NCI-H1417 (cell line): Measurements from ENCODE around the gene STOML1.
A peak's percentile ranks its signal among the peaks of the same experiment; 100 is the strongest.

ENCODE experiments used
- DNase-seq, 3 experiments: peaks; one replicate each; lab custom pipeline; 2025; lab: John Stamatoyannopoulos, UW

STOML1 gene

DNA sequence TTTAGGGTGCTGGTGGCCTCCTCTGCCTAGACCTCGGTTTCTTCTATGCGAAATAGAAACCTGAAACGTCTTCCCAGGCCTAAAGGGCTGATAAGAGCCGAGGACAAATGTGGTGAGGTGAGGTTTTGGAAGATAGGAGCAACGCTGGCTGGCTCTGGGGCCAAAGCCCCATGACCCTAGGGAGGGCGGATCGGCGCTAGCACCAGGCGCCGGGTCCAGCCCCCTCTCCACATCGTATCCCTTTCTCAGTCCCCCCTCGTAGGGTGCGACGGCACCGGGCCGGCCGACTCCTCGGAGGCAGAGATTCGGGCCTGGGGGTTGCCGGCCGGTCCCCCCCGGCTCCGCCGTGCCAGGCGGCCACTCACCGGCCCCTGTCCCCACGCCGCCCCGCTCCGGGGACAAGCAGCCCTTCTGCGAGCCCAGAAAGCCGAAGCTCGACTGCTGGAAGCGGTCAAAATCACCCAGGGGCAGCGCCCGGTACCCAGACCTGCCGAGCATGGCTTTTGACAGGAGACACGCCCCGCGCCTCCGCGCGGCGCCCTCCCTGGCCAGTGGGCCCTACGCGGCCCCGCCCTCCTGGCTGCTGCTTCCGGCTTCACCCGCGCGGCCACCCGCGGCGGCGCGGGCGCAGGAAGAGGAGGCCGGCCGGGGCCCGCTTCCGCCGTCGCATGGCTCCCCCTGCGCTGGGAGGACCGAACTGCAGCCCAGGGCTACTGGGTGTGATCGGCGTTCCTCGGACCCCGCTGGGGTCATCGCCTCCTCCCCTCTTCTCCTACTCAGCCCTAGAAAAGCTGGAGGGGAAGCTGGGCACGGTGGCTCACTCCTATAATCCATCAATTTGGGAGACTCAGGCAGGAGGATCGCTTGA, at the start of gene STOML1:
TSS of gene STOML1 (minus strand) at position 570 of the 868 bp plus-strand sequence. CDS start at position 498, 72 bp downstream.
- peak; percentile 96 to 97 (median 97) for DNase-seq

- DNase-seq, result no peak
These were observed 49.2 kb upstream of the STOML1 start for GRCh38 chr15:74041311-74041756.

DNA sequence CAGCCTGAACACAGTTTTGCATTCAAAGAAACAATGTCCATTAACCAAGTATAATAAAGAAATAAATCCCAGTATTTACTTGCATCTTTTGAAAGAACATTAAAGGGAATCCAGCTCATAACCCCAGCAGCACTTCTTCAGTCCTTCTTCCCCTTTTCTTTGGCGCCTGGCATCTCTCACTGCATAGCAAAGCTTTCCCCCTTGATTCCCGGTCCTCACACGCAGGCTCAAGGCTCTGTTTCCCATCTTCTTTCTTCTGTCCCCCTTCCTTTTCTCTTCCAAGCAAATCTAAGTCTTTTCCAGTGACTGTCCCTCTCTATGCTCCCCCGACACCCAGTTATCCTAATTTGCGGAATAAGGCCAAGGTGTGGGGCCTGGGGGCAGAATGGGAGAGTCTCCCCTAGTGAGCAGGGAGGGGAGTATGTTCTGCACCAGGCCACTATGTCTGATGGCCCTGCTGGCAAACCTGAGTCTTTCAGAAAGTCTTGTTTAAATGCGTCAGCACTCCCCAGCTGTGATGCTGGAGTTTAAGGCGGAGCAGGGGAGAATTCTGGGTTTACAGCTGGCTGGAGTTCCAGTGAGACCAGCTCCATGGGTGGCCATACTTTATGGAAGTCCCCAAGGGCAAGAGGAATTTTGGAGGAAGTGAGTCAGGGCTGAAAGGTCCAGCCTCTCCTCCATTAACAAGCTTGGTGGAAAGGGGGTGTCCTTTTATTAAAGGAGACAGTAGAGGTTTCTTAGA, 48.2 kb upstream of the STOML1 start:
- DNase-seq, result no peak

GRCh38 chr15:74039656-74040010, 47.5 kb upstream of the STOML1 start:
- DNase-seq, result no peak

- peak in 1 of 3 experiments; percentile 41 for DNase-seq
These were observed 46.9 kb upstream of the STOML1 start for GRCh38 chr15:74038707-74039655.

- peak in 1 of 3 experiments; percentile 53 for DNase-seq
These were observed 45.3 kb upstream of the STOML1 start for GRCh38 chr15:74037171-74038117.

DNA sequence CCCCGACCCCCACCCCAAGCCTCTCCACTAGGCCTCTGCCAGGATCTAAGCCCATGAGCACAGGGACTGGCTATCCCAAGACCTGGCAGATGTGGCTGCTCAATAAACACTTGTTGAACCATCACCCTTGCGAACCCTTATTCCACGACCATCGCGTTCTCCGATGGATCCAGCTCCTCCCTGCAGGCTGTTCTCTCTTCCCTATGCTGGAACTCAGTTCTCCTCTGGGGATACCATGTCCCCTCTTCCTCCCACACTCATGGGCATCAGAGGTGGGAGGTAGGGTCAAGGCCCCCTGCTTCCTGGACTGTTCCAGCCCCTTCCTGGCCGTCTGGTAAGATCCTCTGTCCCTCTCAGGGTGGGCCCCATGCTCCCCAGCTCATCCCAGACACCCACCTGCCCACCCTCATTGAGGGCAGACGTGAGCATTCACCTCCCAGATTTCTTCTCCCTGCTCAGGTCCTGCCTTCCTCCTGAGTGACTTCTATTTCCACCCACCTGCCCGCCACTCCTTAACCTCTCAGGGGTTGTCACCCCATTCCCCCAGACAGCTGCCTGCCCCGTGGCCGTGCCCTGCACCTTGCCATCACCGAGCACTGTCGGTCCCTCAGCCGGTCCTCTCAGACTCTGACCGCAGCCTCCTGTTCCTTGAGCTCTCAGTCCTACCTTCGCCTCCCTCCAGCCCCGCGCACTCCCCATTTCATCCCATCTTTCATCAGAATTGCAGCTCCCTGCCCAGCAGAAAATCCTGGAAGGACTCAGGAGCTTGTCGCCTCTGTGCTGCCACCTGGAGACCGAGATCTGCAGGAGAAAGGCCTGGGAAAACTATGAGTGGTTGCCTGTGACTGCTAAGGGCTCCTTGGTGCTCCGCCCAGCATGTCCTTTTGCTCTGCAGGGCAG, 44.4 kb upstream of the STOML1 start:
- peak; percentile 18 to 85 (median 61) for DNase-seq

GRCh38 chr15:74035121-74036017, 43.3 kb upstream of the STOML1 start:
- peak in 1 of 3 experiments; percentile 65 for DNase-seq

DNA sequence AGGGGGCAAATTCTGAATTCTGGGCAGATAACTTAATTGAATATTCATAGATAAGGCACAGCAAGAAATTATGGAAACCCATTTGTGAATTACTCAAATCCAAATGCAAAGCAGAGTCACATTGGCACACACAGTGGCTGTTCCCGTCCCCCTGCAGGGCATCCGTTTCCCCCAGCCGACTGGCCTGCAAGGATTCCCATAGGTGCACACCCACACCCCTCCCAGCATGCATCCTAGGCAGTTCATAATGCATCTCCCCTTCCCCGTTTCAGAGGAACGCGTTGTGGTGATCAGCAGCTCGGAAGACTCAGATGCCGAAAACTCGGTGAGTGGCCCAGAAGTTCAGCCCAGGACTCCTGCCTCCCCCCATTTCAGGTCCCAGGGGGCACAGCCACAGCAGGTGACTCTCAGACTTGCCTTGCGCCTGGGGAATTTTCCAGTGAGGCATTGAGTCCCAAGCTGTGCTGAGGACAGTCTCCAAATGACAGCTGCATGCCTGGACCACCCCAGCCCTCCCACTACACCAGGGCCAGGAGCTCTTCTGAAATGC, 42.2 kb upstream of the STOML1 start:
- DNase-seq, result no peak

DNA sequence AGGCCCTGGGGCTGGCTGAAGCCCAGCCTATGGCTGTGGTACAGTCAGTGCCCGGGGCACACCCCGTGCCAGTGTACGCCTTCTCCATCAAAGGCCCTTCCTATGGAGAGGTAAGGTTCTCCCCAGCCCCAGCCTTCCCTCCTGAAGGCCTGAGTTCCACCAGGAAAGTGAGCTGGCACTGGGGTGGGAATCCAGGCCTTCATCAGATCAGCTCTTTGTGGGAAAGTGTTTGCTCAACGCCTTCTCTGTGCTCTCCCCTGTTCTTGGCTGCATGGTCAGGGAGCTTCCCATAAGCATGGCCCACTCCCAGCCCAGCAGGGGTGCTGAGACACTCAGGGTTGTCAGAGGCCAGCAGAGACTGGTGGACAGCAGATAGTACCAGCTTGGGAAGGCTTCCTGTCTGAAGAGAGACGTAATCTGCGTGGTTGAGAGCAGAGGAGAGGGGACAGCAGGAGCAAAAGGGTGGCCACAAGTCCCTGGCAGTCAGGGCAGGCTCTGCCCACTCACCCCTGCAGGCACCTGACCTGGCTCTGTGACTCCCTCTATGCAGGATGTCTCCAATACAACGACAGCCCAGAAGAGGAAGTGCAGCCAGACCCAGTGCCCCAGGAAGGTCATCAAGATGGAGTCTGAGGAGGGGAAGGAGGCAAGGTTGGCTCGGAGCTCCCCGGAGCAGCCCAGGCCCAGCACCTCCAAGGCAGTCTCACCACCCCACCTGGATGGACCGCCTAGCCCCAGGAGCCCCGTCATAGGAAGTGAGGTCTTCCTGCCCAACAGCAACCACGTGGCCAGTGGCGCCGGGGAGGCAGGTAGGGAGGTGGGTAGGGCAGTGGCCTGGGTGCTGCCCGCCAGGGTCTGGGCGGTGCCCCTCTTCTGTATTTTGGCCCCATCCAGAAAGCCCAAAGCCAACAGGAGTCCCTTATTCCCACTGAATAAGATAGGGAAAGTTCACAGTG, 40.8 kb upstream of the STOML1 start:
- DNase-seq, result no peak

- DNase-seq, result no peak
These were observed 40.0 kb upstream of the STOML1 start for GRCh38 chr15:74032046-74032445.

- no peak for DNase-seq
These were observed 36.6 kb upstream of the STOML1 start for GRCh38 chr15:74028646-74029045.

- DNase-seq, result peak; percentile 13 to 85 (median 61)
These were observed 35.6 kb upstream of the STOML1 start for GRCh38 chr15:74027688-74028087.

- DNase-seq, result no peak
These were observed 33.3 kb upstream of the STOML1 start for GRCh38 chr15:74025436-74025835.

DNA sequence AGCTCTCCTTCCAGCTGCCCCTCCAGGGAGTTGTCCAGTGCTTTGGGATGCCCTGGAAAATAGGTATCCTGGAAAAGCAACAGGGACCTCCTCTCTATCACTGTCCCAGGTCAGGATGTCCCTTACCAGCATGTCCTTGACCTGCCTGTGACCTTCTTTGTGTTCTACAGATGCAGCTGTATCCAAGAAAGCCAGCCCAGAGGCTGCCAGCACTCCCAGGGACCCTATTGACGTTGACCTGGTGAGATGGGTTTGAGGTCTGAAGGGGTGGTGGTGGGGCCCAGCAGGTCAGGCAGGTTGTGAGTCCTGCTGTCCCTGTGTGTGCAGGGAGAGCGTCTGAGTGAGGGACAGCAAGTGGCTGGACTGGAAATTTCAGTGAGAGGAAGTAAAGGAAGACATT, 32.6 kb upstream of the STOML1 start:
- DNase-seq, result no peak

DNA sequence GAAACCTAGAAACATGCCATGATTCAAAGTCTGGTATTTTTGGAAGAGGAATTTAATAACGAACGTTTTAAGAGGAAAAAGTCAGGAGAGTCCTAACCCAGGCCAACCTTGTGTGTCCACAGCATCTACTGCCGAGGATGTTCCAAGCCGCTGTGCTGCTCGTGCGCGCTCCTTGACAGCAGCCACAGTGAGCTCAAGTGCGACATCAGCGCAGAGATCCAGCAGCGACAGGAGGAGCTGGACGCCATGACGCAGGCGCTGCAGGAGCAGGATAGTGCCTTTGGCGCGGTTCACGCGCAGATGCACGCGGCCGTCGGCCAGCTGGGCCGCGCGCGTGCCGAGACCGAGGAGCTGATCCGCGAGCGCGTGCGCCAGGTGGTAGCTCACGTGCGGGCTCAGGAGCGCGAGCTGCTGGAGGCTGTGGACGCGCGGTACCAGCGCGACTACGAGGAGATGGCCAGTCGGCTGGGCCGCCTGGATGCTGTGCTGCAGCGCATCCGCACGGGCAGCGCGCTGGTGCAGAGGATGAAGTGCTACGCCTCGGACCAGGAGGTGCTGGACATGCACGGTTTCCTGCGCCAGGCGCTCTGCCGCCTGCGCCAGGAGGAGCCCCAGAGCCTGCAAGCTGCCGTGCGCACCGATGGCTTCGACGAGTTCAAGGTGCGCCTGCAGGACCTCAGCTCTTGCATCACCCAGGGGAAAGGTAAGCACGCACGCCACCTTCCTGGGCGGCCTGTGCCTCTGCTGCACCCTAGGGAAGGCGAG, 30.8 kb upstream of the STOML1 start:
- no peak for DNase-seq
